ENCODE measurements around the gene MRPS6. TPM values are rescaled to one million over a fixed set of nuclear protein-coding genes. Genes with fewer than 3 reads are reported as not detected.

Gene MRPS6
- total RNA-seq, 1 experiment from 2014 or later = 32.1 TPM

GRCh38 chr21:34085129-34085528, 11.8 kb downstream of the MRPS6 start:
- Histone ChIP-seq H3K27me3 (no peaks in the 10 kb centered on the region), H3K9me3 (no peaks in the 10 kb centered on the region), H3K36me3 (peaks cover 91% of the 10 kb centered on the region), H3K4me3 (no peak overlapping the region)
- no peak for DNase-seq

DNA sequence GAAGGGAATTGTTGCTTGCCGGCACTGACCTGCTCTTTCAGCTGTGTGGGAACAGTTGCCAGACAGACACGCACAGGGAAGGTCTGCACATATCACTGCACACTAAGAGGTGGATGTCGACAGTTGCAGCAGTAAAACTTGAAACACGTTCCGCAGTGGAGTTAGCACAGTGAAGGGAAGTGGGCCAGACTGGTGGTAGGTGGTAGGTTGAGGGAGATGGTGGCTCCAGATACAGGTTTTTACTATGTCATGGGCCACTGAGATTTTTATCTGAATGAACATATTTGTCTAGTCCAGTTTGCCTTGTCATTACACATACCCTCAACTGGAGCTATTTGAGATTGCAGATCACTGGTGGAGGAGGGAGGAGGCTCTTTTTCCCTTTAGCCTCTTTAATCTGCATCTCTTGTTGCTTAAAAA, 13.5 kb downstream of the MRPS6 start:
- DNase-seq = no peak
- Histone ChIP-seq H3K36me3 (peaks cover 91% of the 10 kb centered on the region), H3K27me3 (no peaks in the 10 kb centered on the region), H3K9me3 (no peaks in the 10 kb centered on the region), H3K4me3 (no peak overlapping the region)

DNA sequence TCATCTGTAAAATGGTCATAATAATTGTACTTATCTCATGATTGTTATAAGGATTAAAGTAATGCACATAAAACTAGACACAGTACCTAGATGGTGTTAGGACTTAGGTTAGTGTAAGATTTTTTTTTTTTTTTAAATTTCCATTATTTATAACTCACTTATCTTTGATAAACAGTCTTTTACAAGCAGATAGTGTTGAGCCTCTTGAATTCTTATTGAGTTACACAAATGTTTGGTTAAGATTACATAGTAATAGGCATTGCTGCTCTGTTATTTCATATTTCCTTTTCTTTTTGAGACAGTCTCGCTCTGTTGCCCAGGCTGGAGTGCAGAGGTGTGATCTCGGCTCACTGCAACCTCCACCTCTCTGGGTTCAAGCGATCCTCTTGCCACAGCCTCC, 15.4 kb downstream of the MRPS6 start:
- Histone ChIP-seq H3K9me3 (no peaks in the 10 kb centered on the region), H3K27me3 (no peaks in the 10 kb centered on the region), H3K36me3 (peaks cover 89% of the 10 kb centered on the region), H3K4me3 (no peak overlapping the region)
- DNase-seq = no peak

DNA sequence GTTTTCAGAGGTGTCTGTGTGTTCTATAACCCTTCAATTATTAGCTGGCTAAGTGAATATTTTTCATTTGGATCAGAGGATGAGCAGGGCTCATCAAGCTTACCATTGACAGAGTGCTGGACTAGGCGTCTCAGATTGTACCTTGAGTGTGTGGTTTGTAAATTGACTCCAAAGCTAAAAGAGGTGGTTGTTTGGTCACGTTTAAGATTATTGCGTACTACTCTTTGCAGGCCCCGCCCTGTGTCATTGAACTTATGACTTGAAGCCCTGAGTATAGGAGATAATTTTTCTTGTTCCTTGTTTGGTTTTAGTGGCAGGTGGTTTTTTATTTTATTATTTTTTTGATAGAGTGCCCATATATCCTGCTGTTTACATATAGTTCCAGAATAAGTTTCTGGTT, 17.7 kb downstream of the MRPS6 start:
- Histone ChIP-seq H3K27me3 (no peaks in the 10 kb centered on the region), H3K36me3 (peaks cover 88% of the 10 kb centered on the region), H3K4me3 (no peak overlapping the region), H3K9me3 (no peaks in the 10 kb centered on the region)
- DNase-seq = no peak

DNA sequence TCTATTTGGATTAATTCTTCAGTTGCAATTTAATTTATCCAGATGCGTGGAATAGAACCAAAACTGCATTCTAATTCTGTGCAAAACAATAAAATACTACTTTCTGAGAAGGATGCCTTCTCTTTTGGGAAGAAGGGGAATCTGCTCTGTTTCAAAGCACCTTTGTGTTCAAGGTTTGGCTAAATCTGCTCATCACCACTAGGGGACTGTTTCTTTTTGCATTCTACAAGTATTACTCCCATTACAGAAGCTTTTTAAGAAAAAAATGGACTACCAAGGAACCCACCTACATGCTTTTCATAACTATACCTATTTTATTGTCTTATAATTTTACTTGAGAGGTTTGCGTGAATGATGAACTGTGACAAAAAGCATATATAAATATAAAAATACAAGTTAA, 18.2 kb downstream of the MRPS6 start:
- Histone ChIP-seq H3K4me3 (no peak overlapping the region), H3K27me3 (no peaks in the 10 kb centered on the region), H3K36me3 (peaks cover 88% of the 10 kb centered on the region), H3K9me3 (no peaks in the 10 kb centered on the region)
- no peak for DNase-seq

GRCh38 chr21:34092262-34092921, 19.0 kb downstream of the MRPS6 start:
- Histone ChIP-seq H3K36me3 (peaks cover 88% of the 10 kb centered on the region), H3K9me3 (no peaks in the 10 kb centered on the region), H3K4me3 (no peak overlapping the region), H3K27me3 (no peaks in the 10 kb centered on the region)
- no peak for DNase-seq

- Histone ChIP-seq H3K9me3 (no peaks in the 10 kb centered on the region), H3K4me3 (no peak overlapping the region), H3K36me3 (peaks cover 85% of the 10 kb centered on the region), H3K27me3 (no peaks in the 10 kb centered on the region)
- DNase-seq = no peak
These were observed 19.7 kb downstream of the MRPS6 start for GRCh38 chr21:34093083-34093482.

- no peaks in the 10 kb centered on the region for H3K27me3 ChIP-seq
These were observed 21.6 kb downstream of the MRPS6 start for GRCh38 chr21:34094949-34095348.

DNA sequence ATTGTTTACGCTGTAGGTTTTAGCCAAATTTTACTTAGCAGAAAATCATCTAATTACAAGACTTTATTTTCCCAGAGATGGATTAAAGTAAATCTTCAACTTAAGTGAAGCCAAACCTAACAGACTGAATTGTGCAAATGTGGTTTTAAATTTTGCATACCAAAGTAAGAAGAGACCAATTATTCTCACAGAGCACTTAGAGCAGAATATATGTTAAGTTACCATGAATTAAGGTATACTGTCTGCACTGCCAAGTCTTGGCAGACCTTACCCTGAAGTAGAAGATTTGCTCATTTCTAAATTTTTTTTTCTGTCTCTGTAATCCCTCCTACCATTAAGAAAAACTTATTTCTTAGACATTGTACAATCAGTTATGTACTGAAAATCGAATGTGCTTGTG, 24.1 kb downstream of the MRPS6 start:
- Histone ChIP-seq H3K9me3 (no peaks in the 10 kb centered on the region), H3K36me3 (peaks cover 82% of the 10 kb centered on the region), H3K4me3 (no peak overlapping the region), H3K27me3 (no peaks in the 10 kb centered on the region)
- DNase-seq = no peak

More at GRCh38 chr21:34094949-34095348, 21.6 kb downstream of the MRPS6 start:
- H3K36me3 ChIP-seq = peaks cover 86% of the 10 kb centered on the region
- no peak overlapping the region for H3K4me3 ChIP-seq
- DNase-seq = no peak
- no peaks in the 10 kb centered on the region for H3K9me3 ChIP-seq

DNA sequence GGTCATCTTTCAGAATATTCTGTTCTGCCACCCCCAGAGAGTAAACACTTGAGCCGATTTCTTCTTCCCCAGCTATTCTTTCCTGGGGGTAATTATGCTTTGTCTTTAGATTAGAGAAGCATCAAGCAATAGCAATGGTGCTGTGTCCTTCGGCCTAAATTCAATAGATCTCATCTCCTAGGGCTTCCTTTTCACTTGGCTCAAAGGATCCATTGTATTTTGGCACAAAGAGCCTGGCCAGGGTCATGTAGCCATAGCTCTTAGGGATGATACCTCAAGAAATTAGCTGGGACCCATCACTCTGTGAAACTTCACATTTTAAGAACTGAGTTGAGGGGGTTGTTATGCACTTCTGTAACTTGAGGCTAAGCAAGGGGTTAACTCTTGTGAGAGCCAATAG, 27.0 kb downstream of the MRPS6 start:
- no peak overlapping the region for H3K4me3 ChIP-seq

GRCh38 chr21:34100790-34101189, 27.4 kb downstream of the MRPS6 start:
- Histone ChIP-seq H3K9me3 (no peaks in the 10 kb centered on the region), H3K27me3 (no peaks in the 10 kb centered on the region), H3K36me3 (peaks cover 83% of the 10 kb centered on the region), H3K4me3 (no peak overlapping the region)
- peak; percentile 27 for DNase-seq

More for the DNA sequence above, 27.0 kb downstream of the MRPS6 start:
- DNase-seq = no peak
- no peaks in the 10 kb centered on the region for H3K9me3 ChIP-seq
- no peaks in the 10 kb centered on the region for H3K27me3 ChIP-seq
- H3K36me3 ChIP-seq = peaks cover 84% of the 10 kb centered on the region

DNA sequence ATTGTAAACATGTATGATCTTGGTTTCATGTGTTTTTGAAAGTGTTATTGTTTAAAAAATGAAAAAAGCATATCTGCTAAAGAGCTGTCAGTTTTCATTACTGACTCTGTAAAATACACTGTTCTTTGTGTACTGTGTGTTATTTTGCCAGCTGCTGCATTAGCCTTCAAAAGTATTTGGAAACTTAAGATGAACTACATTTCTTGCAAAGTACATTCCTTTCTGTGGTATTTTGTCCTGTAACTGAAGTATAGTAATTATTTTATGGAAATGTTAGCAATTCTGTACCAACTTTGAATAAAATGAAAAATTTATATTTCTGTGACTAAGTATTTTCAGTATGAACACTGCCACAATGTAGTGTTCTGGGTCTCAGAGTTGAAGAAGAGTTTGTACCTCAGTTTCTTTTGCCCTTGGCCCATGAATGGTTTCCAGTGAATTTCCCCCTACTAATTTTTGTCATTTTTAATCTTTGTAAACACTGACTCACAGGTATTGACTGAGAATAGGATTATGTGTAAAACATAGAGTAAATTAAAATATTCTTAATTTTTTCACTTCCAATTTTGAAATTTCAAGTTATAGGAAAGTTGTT, 32.7 kb downstream of the MRPS6 start:
- Histone ChIP-seq H3K27me3 (no peaks in the 10 kb centered on the region), H3K9me3 (no peaks in the 10 kb centered on the region), H3K36me3 (peaks cover 64% of the 10 kb centered on the region), H3K4me3 (no peak overlapping the region)
- no peak for DNase-seq

GRCh38 chr21:34107606-34108005, 34.2 kb downstream of the MRPS6 start:
- Histone ChIP-seq H3K4me3 (no peak overlapping the region), H3K27me3 (no peaks in the 10 kb centered on the region), H3K36me3 (peaks cover 57% of the 10 kb centered on the region), H3K9me3 (no peaks in the 10 kb centered on the region)
- DNase-seq = no peak

DNA sequence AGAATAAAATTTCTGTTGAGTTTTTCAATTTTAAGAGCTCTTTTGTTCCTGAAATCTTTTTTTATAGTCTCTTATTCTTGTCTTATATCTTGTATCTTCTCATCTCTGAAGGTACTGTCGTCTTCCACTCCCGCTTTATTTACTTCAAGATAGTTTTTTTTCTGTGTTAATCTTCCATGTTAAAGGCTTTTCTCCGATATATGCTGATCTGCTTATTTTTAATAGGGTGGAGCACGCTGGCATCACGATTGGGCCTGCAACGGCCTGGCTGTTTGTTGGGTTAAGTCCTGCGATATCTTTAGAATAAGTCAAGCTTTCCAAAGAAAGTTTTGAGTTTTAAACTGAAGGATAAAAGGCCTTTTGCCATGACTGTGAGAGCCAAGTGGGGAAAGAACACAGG, 35.7 kb downstream of the MRPS6 start:
- Histone ChIP-seq H3K36me3 (peaks cover 53% of the 10 kb centered on the region), H3K9me3 (no peaks in the 10 kb centered on the region), H3K27me3 (no peaks in the 10 kb centered on the region), H3K4me3 (no peak overlapping the region)
- DNase-seq = no peak

GRCh38 chr21:34110594-34111202, 37.3 kb downstream of the MRPS6 start:
- no peak overlapping the region for H3K4me3 ChIP-seq
- no peaks in the 10 kb centered on the region for H3K27me3 ChIP-seq
- no peaks in the 10 kb centered on the region for H3K9me3 ChIP-seq
- no peak for DNase-seq
- H3K36me3 ChIP-seq = peaks cover 43% of the 10 kb centered on the region

DNA sequence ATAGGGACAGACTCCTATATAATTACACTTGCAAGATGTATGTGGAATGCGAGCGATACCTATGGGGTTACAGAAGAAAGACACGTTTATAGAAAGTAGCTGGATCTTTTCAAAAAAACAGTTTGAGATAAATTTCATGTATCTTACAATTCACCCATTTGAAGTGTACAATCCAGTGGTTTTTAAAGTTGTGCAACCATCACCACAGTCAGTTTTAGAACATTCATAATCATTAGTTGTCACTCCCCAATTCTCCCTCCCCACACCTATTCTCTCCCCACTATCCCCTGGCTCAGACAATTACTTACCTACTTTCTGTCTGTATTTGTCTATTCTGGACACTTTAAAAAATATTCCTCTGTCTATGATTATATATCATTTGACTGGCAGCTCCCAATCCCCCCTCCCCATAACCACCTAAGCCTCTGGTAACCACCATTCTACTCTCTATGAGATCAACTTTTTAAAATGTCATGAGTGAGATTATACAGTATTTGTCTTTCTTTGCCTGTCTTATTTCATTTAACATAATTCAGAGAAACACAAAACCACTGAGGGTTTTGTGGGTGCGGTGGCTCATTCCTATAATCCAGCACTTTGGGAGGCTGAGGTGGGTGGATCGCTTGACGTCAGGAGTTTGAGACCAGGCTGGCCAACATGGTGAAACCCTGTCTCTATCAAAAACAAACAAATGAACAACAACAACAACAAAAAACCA, 39.1 kb downstream of the MRPS6 start:
- DNase-seq = no peak
- Histone ChIP-seq H3K27me3 (no peaks in the 10 kb centered on the region), H3K4me3 (no peak overlapping the region), H3K9me3 (no peaks in the 10 kb centered on the region), H3K36me3 (peaks cover 40% of the 10 kb centered on the region)

- DNase-seq = no peak
- Histone ChIP-seq H3K36me3 (peaks cover 30% of the 10 kb centered on the region), H3K4me3 (no peak overlapping the region), H3K9me3 (no peaks in the 10 kb centered on the region), H3K27me3 (no peaks in the 10 kb centered on the region)
These were observed 40.5 kb downstream of the MRPS6 start for GRCh38 chr21:34113842-34114241.
